Stimulated activated CD4-positive, alpha-beta T cell treated with anti-CD3 and anti-CD28 coated beads, Interleukin-2, amount 100 ng/mL, for 24 hours (primary cell): ENCODE results near the gene RGS5.

Source experiments
- DNase-seq, 2 donors: peaks; one replicate each; pipeline ENCODE4 v3.0.0-alpha.2; 2020

The RGS5 gene

DNA sequence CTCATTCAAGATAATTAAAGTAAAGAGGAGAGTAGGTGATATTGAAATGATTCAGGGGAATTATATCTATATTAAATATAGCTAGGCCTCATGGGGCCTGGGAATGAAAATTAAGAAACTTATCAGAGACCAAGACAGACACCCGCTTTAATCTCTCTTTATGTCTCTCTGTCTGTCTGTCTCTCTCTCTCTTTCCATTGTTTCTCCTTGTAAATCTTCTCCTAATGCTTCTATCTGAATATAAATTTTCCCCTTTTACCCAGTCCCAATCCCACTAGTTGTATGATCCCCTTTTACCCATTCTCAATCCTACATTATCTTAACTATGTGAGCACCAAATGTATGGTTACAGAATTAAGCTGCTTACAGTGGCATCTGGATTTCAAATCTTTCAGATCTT is 61.2 kb downstream of the RGS5 start:
- DNase-seq = no peak

- DNase-seq = no peak
These were observed 65.0 kb downstream of the RGS5 start for GRCh38 chr1:163137556-163138265.

DNA sequence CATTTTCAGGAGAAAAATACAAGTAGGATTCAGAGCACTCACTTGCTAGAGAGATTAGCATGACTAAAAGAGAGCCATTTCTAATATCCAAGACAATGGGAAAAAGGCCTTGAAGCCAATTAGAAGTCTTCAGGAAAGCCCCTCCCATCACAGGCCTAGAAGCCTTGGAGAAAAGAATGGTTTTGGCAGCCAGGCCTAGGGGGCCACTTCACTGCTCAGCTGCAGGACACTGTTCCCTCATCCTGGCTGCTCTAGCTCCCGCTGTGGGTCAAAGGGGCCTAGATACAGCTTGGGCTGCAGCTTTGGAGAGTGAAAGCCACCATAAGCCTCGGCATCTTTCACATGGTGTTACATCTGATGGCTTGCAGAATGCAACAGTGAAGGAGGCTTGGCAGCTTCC is 70.7 kb downstream of the RGS5 start:
- DNase-seq = no peak

DNA sequence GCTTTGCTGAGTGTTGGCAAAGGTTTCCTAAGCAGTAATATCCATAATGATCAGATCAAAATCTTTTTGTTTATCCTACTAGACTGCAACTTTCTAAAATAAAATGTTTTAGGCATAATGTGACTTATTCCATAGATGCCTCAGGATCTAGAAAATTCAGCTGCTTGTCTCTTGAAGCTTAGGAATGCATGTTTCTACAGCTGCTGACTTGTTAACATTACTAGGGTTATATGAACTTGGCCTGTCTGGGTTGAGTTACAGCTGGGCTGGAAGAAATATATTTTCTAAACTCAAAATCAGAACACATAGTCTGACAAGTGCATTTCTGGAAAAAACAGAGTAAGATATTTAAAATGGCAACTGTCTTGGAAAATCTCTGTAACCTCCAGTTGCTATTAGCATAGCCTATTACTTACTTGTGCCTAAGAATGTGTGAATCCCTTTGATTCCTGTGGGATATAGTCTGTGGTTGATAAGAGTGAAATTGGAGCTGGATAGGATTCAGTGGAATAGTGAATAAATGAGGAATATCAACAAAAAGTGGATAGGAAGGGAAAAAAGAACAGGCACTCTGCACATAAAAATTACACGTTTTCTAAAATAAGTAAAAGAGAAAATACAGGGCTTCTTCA is 72.4 kb downstream of the RGS5 start:
- no peak for DNase-seq

GRCh38 chr1:163128282-163128681 is 74.4 kb downstream of the RGS5 start:
- DNase-seq = no peak

DNA sequence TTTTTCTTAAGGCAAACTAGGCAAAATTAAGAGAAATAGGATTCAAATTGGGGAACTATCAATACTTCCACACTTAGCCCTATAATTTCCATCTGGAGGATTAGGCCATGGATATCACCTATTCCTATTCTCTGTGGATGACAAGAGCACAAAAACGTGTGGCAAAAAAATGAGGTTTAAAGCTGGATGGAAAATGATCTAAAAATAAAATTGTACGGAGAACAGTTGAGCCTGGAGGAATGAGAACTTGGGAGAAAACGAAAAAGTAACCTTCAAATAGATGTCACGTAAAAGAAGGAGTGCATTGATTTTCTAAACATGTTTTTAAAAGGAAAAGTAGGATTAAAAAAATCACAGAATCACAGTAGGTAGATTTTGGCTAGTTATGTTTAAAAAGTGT is 77.9 kb downstream of the RGS5 start:
- DNase-seq = no peak

GRCh38 chr1:163120372-163120771 is 82.3 kb downstream of the RGS5 start:
- DNase-seq = no peak

DNA sequence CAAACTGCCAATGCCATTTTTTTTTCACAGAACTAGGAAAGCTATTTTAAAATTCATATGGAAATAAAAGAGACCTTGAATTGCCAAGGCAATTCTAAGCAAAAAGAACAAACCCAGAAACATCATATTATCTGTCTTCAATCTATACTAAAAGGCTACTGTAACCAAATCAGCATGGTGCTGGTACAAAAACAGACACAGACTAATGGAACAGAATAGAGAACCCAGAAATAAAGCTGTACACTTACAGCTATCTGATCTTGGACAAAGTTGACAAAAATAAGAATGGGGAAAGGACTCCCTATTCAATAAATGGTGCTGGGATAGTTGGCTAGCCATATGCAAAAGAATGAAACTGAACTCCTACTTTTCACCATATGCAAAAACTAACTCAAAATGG is 83.0 kb downstream of the RGS5 start:
- DNase-seq = no peak

GRCh38 chr1:163115887-163116286 is 86.8 kb downstream of the RGS5 start:
- no peak for DNase-seq

DNA sequence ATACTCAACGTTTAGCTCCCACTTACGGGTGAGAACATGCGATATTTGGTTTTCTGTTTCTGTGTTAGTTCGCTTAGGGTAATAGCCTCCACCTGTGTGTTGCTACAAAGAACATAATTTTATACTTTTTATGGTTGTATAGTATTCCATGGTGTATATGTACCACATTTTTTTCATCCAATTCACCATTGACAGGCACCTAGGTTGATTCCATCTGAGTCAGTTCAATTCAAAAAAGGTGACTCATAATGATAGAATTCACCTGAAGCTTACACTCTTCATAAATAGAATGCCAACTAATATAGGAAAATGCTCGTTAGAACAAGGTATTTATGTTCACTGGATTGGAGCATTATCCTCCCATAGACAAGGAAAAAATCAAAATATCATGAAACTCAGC is 95.1 kb downstream of the RGS5 start:
- DNase-seq = no peak

DNA sequence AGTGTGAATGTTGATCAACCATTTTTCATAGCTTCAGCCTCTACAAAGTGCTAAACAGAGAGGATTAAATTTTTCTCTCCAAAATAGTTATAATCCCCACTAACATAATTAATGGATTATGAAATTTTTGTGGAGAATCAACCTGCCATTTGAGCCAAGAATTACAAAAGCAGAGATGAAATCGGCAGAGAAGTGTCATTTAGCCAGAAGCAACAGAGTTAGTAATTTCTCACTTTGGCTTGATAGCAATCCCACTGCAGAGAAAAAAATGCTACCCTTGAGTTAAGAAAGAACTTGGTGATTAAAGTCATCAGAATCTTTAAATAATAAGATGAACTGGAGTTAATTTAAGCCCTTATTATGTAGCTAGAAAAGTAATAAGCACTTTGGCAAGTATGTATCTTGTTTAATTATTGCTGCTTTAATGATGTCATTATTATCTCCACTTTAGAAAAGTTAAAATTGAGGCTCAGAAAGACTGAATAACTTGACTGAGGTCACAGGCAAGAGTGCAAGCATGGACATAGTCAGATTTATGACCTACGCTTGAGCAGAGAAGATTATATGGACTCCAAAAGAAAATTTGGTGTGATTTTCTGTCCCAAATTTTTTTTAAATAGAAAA is 96.2 kb downstream of the RGS5 start:
- no peak for DNase-seq

DNA sequence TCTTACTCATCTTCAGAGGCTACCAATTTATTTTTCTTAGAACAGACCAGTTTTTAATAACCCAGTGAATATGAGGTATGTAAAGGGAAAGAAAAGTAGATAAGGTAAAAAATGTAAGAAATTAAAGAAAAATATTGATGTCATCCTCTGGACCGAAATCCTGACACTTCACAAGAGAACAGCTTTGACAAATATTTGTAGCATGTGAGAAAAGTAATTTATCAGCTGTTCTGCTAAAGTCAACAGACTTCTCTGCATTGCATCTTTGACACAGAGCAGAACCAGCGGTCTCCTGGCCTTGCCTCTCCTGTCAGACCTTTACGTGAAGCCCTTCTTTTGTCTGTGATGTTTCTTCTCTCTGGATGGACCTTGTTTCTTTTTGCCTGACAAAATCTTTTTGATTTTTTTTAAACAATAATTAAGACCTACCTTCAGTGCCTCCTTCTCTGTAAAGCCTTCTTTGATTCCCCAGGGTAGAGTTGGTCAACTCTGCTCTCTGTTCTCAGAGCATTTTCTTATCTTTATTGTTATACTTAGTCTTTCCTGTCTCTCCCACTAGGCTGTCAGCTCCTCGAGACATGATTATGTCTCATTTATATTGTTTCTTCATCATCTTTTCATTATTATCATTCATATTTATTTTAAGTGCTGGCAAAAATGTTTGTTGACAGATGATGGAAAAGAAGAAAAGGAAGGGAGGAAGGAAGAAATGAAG is 98.2 kb downstream of the RGS5 start:
- DNase-seq = no peak

DNA sequence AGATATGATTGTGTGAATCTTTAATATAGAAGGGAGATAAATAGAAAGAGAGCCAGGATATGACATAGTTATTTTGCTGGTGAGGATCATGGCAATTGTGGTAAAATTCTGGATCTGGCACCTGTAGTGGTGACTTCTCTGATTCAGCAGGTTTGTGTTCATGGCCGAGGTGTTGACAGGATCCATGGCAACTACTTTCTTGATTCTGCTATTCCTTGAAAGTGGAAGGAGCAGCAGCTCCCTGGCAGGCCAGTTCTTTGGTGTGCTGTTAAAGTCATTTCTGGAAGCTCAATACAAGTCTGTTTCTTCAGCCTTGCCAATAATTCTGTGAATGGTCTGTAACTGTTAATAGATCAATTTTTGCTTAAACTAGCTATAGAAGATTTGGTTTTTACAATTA is 100.1 kb downstream of the RGS5 start:
- DNase-seq = no peak

GRCh38 chr1:163095213-163095612 is 107.5 kb downstream of the RGS5 start:
- DNase-seq = no peak

GRCh38 chr1:163094589-163094988 is 108.1 kb downstream of the RGS5 start:
- DNase-seq = no peak

GRCh38 chr1:163094182-163094581 is 108.5 kb downstream of the RGS5 start:
- no peak for DNase-seq

DNA sequence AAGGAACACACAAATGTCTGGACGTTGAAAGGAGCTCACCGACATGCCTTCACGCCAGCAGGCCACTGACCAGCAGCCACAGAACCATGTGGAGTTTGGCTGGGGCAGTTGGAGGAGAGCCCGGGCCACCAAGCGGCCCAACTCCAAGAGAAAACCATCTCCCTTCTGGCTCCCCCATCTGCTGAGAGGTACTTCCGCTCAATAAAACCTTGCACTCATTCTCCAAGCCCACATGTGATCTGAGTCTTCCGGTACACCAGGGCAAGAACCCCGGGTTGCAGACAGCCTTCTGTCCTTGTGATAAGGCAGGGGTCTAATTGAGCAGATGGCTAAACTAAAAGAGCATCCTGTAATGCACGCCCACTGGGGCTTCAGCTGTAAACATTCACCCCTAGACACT is 109.1 kb downstream of the RGS5 start:
- no peak for DNase-seq

DNA sequence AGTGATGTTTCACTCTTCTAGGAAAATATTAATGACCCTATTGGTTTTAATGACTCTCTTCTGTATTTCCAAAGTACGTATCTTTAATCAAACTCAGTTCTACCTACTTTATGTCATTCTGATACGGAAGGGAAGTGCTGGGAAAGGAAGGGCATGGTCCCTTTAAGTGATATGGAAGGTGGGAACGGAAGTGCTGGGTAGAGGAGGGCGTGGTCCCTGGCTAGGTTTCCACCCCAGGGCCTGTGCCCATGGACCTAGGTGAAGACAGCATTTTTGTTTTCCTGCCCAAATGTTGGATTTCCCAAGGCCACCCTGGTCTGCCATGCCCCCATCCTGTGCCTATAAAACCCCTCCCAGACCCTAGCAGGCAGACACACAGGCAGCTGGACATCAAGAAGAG is 109.5 kb downstream of the RGS5 start:
- DNase-seq = no peak
